SK-N-SH (cell line): ENCODE measurements around the gene RNMT.

Experiments used
- EP300 ChIP-seq, 2 experiments: IDR thresholded peaks; 2 replicates each; pipeline versions ENCODE4 v1.4.0 to v1.6.1; 2012; ENCODE audit warnings: borderline replicate concordance in 1 of 2, low read depth in 1 of 2, low read length in 1 of 2
- FOXJ3 ChIP-seq: sonication (generic); formaldehyde crosslinking; IDR thresholded peaks from 2 replicates; pipeline ENCODE4 v1.5.1; 2020; ENCODE audit warnings: mild to moderate bottlenecking, missing genetic modification reagents
- IRF3 ChIP-seq: fragments of 150-350 bp; IDR thresholded peaks from 2 replicates; pipeline ENCODE4 v1.6.1; 2016; ENCODE audit warnings: mild to moderate bottlenecking, low read depth, low read length
- RAD21 ChIP-seq: IDR thresholded peaks from 2 replicates; pipeline ENCODE4 v1.6.1; 2012; ENCODE audit warnings: mild to moderate bottlenecking, low read length
- RFX5 ChIP-seq: IDR thresholded peaks from 2 replicates; pipeline ENCODE4 v1.6.1; 2012; ENCODE audit warnings: mild to moderate bottlenecking, improper control_type of control experiment, low read length
- SMC3 ChIP-seq: IDR thresholded peaks from 2 replicates; pipeline ENCODE4 v1.6.1; 2012; ENCODE audit warnings: low read depth, low read length, improper control_type of control experiment
- TF ChIP-seq, protein P1 (sequence below): fragments of 200-600 bp; sonication (generic); IDR thresholded peaks from 2 replicates; pipeline ENCODE4 v1.6.1; 2017; ENCODE audit warnings: antibody characterized with exemption, mild to moderate bottlenecking, moderate library complexity
- TF ChIP-seq, protein P2 (sequence below): IDR thresholded peaks from 2 replicates; pipeline ENCODE4 v1.4.0; 2012; ENCODE audit warnings: low read depth
- TF ChIP-seq, protein P3 (sequence below): IDR thresholded peaks from 2 replicates; pipeline ENCODE4 v1.6.1; 2012; ENCODE audit warnings: mild to moderate bottlenecking, low read depth, low read length, moderate library complexity

DNA sequence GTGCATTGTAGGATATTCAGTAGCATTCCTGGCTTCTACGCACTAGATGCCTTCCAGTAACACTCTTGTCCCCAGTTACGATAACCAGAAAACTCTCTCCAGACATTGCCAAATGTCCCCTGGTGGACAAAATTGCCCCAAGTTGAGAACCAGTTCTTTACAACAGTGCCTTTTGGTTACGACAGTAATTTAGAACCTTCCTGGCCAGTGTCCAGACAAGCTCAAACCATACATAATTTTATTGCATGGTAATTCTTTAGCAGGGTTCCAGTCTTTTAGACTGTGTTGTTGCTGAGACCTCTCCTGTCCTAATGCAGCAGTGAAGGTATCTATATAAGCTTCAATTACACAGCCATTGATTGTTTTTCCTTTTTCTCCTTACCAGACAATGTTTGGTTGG lies 20.2 kb downstream of the RNMT start:
- TF ChIP-seq, protein P1, sequence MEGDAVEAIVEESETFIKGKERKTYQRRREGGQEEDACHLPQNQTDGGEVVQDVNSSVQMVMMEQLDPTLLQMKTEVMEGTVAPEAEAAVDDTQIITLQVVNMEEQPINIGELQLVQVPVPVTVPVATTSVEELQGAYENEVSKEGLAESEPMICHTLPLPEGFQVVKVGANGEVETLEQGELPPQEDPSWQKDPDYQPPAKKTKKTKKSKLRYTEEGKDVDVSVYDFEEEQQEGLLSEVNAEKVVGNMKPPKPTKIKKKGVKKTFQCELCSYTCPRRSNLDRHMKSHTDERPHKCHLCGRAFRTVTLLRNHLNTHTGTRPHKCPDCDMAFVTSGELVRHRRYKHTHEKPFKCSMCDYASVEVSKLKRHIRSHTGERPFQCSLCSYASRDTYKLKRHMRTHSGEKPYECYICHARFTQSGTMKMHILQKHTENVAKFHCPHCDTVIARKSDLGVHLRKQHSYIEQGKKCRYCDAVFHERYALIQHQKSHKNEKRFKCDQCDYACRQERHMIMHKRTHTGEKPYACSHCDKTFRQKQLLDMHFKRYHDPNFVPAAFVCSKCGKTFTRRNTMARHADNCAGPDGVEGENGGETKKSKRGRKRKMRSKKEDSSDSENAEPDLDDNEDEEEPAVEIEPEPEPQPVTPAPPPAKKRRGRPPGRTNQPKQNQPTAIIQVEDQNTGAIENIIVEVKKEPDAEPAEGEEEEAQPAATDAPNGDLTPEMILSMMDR: no peak
- TF ChIP-seq IRF3 (no peak), RFX5 (no peak), FOXJ3 (CRISPR knock-in tag) (no peak), SMC3 (no peak), EP300 (IDR thresholded peaks at IDR 0.05; ENCODE audit: borderline replicate concordance in 1 of 2, low read depth in 1 of 2, low read length in 1 of 2) (no peak), RAD21 (no peak)
- TF ChIP-seq, protein P2, sequence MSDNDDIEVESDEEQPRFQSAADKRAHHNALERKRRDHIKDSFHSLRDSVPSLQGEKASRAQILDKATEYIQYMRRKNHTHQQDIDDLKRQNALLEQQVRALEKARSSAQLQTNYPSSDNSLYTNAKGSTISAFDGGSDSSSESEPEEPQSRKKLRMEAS: no peak
- TF ChIP-seq, protein P3, sequence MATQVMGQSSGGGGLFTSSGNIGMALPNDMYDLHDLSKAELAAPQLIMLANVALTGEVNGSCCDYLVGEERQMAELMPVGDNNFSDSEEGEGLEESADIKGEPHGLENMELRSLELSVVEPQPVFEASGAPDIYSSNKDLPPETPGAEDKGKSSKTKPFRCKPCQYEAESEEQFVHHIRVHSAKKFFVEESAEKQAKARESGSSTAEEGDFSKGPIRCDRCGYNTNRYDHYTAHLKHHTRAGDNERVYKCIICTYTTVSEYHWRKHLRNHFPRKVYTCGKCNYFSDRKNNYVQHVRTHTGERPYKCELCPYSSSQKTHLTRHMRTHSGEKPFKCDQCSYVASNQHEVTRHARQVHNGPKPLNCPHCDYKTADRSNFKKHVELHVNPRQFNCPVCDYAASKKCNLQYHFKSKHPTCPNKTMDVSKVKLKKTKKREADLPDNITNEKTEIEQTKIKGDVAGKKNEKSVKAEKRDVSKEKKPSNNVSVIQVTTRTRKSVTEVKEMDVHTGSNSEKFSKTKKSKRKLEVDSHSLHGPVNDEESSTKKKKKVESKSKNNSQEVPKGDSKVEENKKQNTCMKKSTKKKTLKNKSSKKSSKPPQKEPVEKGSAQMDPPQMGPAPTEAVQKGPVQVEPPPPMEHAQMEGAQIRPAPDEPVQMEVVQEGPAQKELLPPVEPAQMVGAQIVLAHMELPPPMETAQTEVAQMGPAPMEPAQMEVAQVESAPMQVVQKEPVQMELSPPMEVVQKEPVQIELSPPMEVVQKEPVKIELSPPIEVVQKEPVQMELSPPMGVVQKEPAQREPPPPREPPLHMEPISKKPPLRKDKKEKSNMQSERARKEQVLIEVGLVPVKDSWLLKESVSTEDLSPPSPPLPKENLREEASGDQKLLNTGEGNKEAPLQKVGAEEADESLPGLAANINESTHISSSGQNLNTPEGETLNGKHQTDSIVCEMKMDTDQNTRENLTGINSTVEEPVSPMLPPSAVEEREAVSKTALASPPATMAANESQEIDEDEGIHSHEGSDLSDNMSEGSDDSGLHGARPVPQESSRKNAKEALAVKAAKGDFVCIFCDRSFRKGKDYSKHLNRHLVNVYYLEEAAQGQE: no peak
